Hepatocyte (in vitro differentiated cells): ENCODE data around the gene MESD. TPM values are rescaled to one million over a fixed set of nuclear protein-coding genes. Genes with fewer than 3 reads are reported as not detected.

Experiments used
- DNase-seq: peaks from one replicate; pipeline ENCODE4 v3.0.0-alpha.2; 2016; ENCODE audit warnings: low spot score
- H2AFZ ChIP-seq: fragments of 200-600 bp; sonication (generic); 2 replicates; pipeline ENCODE4 v1.6.0; 2016; ENCODE audit warnings: antibody characterized with exemption, mild to moderate bottlenecking
- H3K27ac ChIP-seq: fragments of 200-600 bp; sonication (generic); 2 replicates; pipeline ENCODE4 v1.5.1; 2016; ENCODE audit warnings: mild to moderate bottlenecking
- H3K27me3 ChIP-seq: fragments of 200-600 bp; sonication (generic); 2 replicates; pipeline ENCODE4 v1.6.1; 2016
- H3K36me3 ChIP-seq: fragments of 200-600 bp; sonication (generic); replicated peaks from 2 replicates; pipeline ENCODE4 v1.5.1; 2016; ENCODE audit warnings: low read depth; ENCODE audit not compliant: insufficient read depth
- H3K4me1 ChIP-seq: fragments of 200-600 bp; sonication (generic); 2 replicates; pipeline ENCODE4 v1.5.1; 2016; ENCODE audit warnings: mild to moderate bottlenecking, moderate library complexity; ENCODE audit not compliant: insufficient read depth
- H3K4me2 ChIP-seq: fragments of 200-600 bp; sonication (generic); 2 replicates; pipeline ENCODE4 v1.6.0; 2016
- H3K4me3 ChIP-seq: fragments of 200-600 bp; sonication (generic); 2 replicates; pipeline ENCODE4 v1.5.1; 2016; ENCODE audit warnings: mild to moderate bottlenecking
- H3K79me2 ChIP-seq: fragments of 200-600 bp; sonication (generic); 2 replicates; pipeline ENCODE4 v1.6.0; 2017; ENCODE audit warnings: mild to moderate bottlenecking
- H3K9me2 ChIP-seq: fragments of 200-600 bp; sonication (generic); replicated peaks from 2 replicates; pipeline ENCODE4 v1.6.0; 2017; ENCODE audit warnings: mild to moderate bottlenecking; ENCODE audit not compliant: insufficient read depth
- H3K9me3 ChIP-seq: fragments of 200-600 bp; sonication (generic); 2 replicates; pipeline ENCODE4 v1.5.1; 2016; ENCODE audit warnings: low read depth, mild to moderate bottlenecking
- H4K20me1 ChIP-seq: fragments of 200-600 bp; sonication (generic); 2 replicates; pipeline ENCODE4 v1.6.0; 2016; ENCODE audit warnings: mild to moderate bottlenecking; ENCODE audit not compliant: insufficient read depth, poor library complexity, severe bottlenecking
- CTCF ChIP-seq: fragments of 200-600 bp; sonication (generic); IDR thresholded peaks from 2 replicates; pipeline ENCODE4 v1.5.1; 2016; ENCODE audit warnings: antibody characterized with exemption, mild to moderate bottlenecking; ENCODE audit not compliant: poor library complexity
- EZH2 ChIP-seq: fragments of 200-600 bp; sonication (generic); IDR thresholded peaks from 2 replicates; pipeline ENCODE4 v1.6.1; 2016; ENCODE audit warnings: antibody characterized with exemption, mild to moderate bottlenecking, borderline replicate concordance
- EZH2phosphoT487 ChIP-seq: fragments of 200-600 bp; sonication (generic); IDR thresholded peaks from one replicate; pipeline ENCODE4 v1.6.1; 2018; ENCODE audit warnings: antibody characterized with exemption, mild to moderate bottlenecking, low read depth, moderate library complexity; ENCODE audit not compliant: unreplicated experiment, severe bottlenecking
- WGBS: methylation state at CpG from one replicate; pipeline ENCODE4 v1.1.6; 2016; ENCODE audit warnings: low lambda C conversion rate; ENCODE audit errors: missing lambda C conversion rate; 5-methylcytosine and 5-hydroxymethylcytosine counted together
- polyA plus RNA-seq: library from polyadenylated mRNA; unstranded; fragments of >200 nt; fragmentation: Nextera tagmentation; extraction: Ambion mirVana; gene quantifications from 2 replicates; pipeline ENCODE4 v1.2.1, GENCODE V29; 2016
- total RNA-seq: library from RNA; depleted of rRNA; stranded (reverse); fragments of >200 nt; gene quantifications from 2 replicates; pipeline ENCODE4 v1.2.3, GENCODE V29; 2014

MESD gene
- total and polyA plus RNA-seq, 2 experiments from 2014 or later, result 27.1 to 52.2 TPM

- WGBS, result 1% methylated on average over 83 of the region's 110 CpGs
- TF ChIP-seq CTCF (no peak), EZH2phosphoT487 (no peak), EZH2 (no peak)
- Histone ChIP-seq H4K20me1 (peaks cover 14% of the 10 kb centered on the region), H3K4me3 (peak overlapping the region; percentile 85), H3K9me3 (no peaks in the 10 kb centered on the region), H3K4me2 (peak overlapping the region; percentile 92), H2AFZ (peak overlapping the region; percentile 97), H3K9me2 (no peaks in the 10 kb centered on the region), H3K27me3 (no peaks in the 10 kb centered on the region), H3K79me2 (peaks cover 43% of the 10 kb centered on the region), H3K36me3 (no peaks in the 10 kb centered on the region), H3K4me1 (no peaks in the 10 kb centered on the region), H3K27ac (peak overlapping the region; percentile 99)
- peak; percentile 83 for DNase-seq
Observed at GRCh38 chr15:81001152-81002008, 11.8 kb upstream of the MESD start.

GRCh38 chr15:81000624-81001151 lies 11.1 kb upstream of the MESD start, which contains the start of gene TLNRD1:
Gene TLNRD1 (plus strand): TSS chr15:81000923. CDS start chr15:81002272, 1,349 bp downstream.
- DNase-seq, result peak; percentile 94
- H2AFZ ChIP-seq, result peak within 1 kb of the TSS; percentile 97
- H4K20me1 ChIP-seq, result peaks cover 14% of the 10 kb centered on the region
- TF ChIP-seq EZH2 (no peak), CTCF (no peak), EZH2phosphoT487 (no peak)
- 1% methylated on average over 43 of the region's 66 CpGs for WGBS
- peaks cover 38% of the 10 kb centered on the region for H3K79me2 ChIP-seq
- no peaks in the 10 kb centered on the region for H3K9me2 ChIP-seq
- peak within 1 kb of the TSS; percentile 92 for H3K4me2 ChIP-seq
- no peaks in the 10 kb centered on the region for H3K9me3 ChIP-seq
- H3K27ac ChIP-seq, result peak within 1 kb of the TSS; percentile 99
- no peaks in the 10 kb centered on the region for H3K36me3 ChIP-seq
- no peaks in the 10 kb centered on the region for H3K27me3 ChIP-seq
- peak within 1 kb of the TSS; percentile 85 for H3K4me3 ChIP-seq
- no peaks in the 10 kb centered on the region for H3K4me1 ChIP-seq

DNA sequence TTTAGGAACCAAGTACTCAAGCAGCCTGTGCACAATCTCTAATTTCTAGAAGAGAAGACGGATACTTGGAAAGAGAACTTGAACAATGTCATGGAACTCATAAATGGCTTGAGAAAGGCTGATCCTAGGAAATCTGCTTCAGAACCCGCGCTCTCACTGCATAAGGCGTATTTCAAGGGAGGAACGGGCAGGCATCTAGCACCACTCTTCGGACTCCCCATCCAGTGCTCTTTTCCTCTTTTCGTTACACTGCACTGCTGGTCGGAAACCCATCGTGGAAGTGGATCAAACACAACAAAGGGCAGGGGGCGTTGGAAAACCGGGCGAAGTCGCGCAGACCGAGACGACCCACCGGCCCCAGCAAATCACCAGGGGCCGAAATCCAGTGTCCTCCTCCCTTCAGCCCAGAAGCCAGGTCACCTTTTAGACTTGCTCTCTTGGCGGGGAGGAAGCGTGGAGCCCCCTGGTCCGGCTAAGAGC lies 10.6 kb upstream of the MESD start:
- TF ChIP-seq EZH2 (no peak), EZH2phosphoT487 (no peak), CTCF (no peak)
- peak overlapping the region; percentile 97 for H2AFZ ChIP-seq
- H3K79me2 ChIP-seq, result peaks cover 33% of the 10 kb centered on the region
- WGBS, result 6% methylated on average over 21 of the region's 21 CpGs
- no peaks in the 10 kb centered on the region for H3K36me3 ChIP-seq
- H3K27me3 ChIP-seq, result no peaks in the 10 kb centered on the region
- no peaks in the 10 kb centered on the region for H3K4me1 ChIP-seq
- H4K20me1 ChIP-seq, result peaks cover 14% of the 10 kb centered on the region
- H3K4me2 ChIP-seq, result peak overlapping the region; percentile 92
- peak overlapping the region; percentile 99 for H3K27ac ChIP-seq
- no peaks in the 10 kb centered on the region for H3K9me2 ChIP-seq
- H3K4me3 ChIP-seq, result peak overlapping the region; percentile 85
- peak; percentile 21 for DNase-seq
- H3K9me3 ChIP-seq, result no peaks in the 10 kb centered on the region
